Motor neuron (in vitro differentiated cells): ENCODE measurements around the gene CYP11A1. TPM values are rescaled to one million over a fixed set of nuclear protein-coding genes. Genes with fewer than 3 reads are reported as not detected.
"Not testable (repeated sequence)": the region's sequence is repeated elsewhere in the genome, so short reads cannot be mapped to it uniquely, and the experiment has no call there.

Source experiments
- ATAC-seq, 8 experiments: fragments of 200-7000 bp; cut with Tn5 transposase; replicated peaks in 6 of 8; 2 replicates each; pipeline ENCODE4 v1.8.0; 2021; ENCODE audit warnings: mild to moderate bottlenecking in 8 of 8, moderate library complexity in 8 of 8
- H3K27ac ChIP-seq, 2 donors: fragments of 250-450 bp; sonication (Bioruptor Pico); 2 replicates each; pipeline ENCODE4 v1.9.0; 2021; ENCODE audit warnings: antibody characterized with exemption in 2 of 2, mild to moderate bottlenecking in 2 of 2, moderate library complexity in 1 of 2
- H3K4me1 ChIP-seq, 2 donors: fragments of 250-450 bp; sonication (Bioruptor Pico); replicated peaks in 1 of 2; 2 replicates each; pipeline ENCODE4 v1.6.1; 2021; ENCODE audit warnings: antibody characterized with exemption in 2 of 2, mild to moderate bottlenecking in 2 of 2, moderate library complexity in 1 of 2
- H3K4me3 ChIP-seq, 5 donors: fragments of 250-450 bp; sonication (Bioruptor Pico); 2 replicates each; pipeline ENCODE4 v1.9.0; 2021; ENCODE audit warnings: antibody characterized with exemption in 5 of 5, mild to moderate bottlenecking in 5 of 5, moderate library complexity in 4 of 5
- WGBS, 10 experiments: fragments of 450-650 bp; shearing (Covaris generic); methylation state at CpG; one replicate each; pipeline ENCODE4 v1.0.0; 2022; 5-methylcytosine and 5-hydroxymethylcytosine counted together
- in situ Hi-C, 9 experiments: fragments of 400-800 bp; cut with MboI; loops; one replicate each; pipeline ENCODE4 v1.15.0; 2021; ENCODE audit warnings: low sequenced_read_pairs in 9 of 9, low pct_unique_long_range_greater_than_20kb in 2 of 9; ENCODE audit not compliant: unreplicated experiment in 9 of 9
- total RNA-seq, 8 experiments: library from RNA; unstranded; fragments of 300-600 nt; gene quantifications; 2 replicates each; pipeline versions ENCODE4 v1.2.3 to v1.2.4, GENCODE V29; 2022

The CYP11A1 gene
- total RNA-seq, 8 experiments from 2014 or later, result 0.46 to 3.1 (median 2.3) TPM; not detected in 3

GRCh38 chr15:74390647-74391288, 23.3 kb upstream of the CYP11A1 start:
- no peak for ATAC-seq
- in situ Hi-C loops, result loop anchor here in 4 of 9 experiments (25.0 kb wide), 2 partner anchors 372 to 547 kb away; partner anchors contain the start of gene COX5A (in 1 of the 4)
- Histone ChIP-seq H3K27ac (peak overlapping the region in 1 of 2 donors; percentile 26), H3K4me3 (no peak overlapping the region), H3K4me1 (peaks cover 26 to 28% of the 10 kb centered on the region in 2 donors)
- 57 to 100% (median 88%) methylated on average over 1 to 7 of the region's 12 CpGs; no CpG with 5 or more reads in 1 of the 10 experiments for WGBS, 10 experiments

GRCh38 chr15:74390049-74390646, 22.7 kb upstream of the CYP11A1 start:
- H3K4me1 ChIP-seq, result peaks cover 30 to 34% of the 10 kb centered on the region in 2 donors
- in situ Hi-C loops, result loop anchor here in 4 of 9 experiments (25.0 kb wide), 2 partner anchors 372 to 547 kb away; partner anchors contain the start of gene COX5A (in 1 of the 4)
- not testable (repeated sequence) for H3K4me3 ChIP-seq, ATAC-seq, H3K27ac ChIP-seq
- 74 to 100% (median 97%) methylated on average over 1 to 5 of the region's 11 CpGs; no CpG with 5 or more reads in 4 of the 10 experiments for WGBS, 10 experiments

DNA sequence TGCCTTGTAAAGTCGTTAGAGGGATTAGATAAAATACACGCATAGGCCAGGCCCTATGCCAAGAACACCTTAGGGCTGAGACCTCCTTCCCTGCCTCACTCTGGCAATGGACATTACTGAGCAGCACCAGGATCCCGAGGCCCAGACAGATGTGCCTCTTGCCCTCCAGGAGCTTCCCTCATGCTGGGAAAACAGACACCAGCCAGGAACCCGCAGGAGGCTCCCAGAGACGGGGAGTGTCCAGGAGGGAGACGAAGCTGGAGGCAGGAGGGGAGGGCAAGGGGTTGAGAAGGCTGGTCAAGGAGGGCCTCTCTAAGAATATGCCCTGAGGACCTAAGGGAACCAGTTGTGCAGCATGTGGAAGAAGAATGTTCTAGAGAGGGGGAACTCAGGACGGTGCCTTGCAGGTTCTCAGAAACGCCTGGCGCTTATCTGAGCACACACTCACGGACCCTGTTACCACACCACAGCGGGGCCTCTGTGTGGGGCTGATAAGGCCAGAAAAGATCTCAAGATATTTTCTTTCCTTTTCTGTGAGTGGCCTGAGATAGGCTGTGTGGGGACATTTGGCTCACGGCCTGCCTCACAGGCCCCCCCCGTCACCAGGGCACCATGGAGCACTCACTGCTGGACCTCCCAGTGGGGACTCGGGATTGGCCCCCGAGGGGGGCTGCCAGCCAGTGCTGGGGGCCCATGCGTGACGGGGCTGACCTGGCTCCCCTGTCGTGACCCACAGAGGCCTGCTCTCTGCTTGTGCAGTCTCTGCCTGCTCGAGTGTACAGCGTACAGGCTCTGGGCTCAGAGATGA, 22.0 kb upstream of the CYP11A1 start:
- no peak overlapping the region for H3K27ac ChIP-seq
- no peak overlapping the region for H3K4me3 ChIP-seq
- ATAC-seq, result peak in 1 of 8 experiments; percentile 28
- 17 to 100% (median 75%) methylated on average over 1 to 10 of the region's 20 CpGs; no CpG with 5 or more reads in 2 of the 10 experiments for WGBS, 10 experiments
- in situ Hi-C loops, result loop anchor here in 6 of 9 experiments (10.0 to 25.0 kb wide), 3 partner anchors 45 to 548 kb away; partner anchors contain the start of genes SEMA7A (in 2 of the 6) and COX5A (in 1 of the 6)
- peaks cover 30 to 34% of the 10 kb centered on the region in 2 donors for H3K4me1 ChIP-seq

GRCh38 chr15:74388363-74388951, 21.0 kb upstream of the CYP11A1 start:
- H3K27ac ChIP-seq, result no peak overlapping the region
- H3K4me3 ChIP-seq, result no peak overlapping the region
- H3K4me1 ChIP-seq, result peaks cover 30 to 34% of the 10 kb centered on the region in 2 donors
- in situ Hi-C loops, result loop anchor here in 6 of 9 experiments (10.0 to 25.0 kb wide), 3 partner anchors 46 to 549 kb away; partner anchors contain the start of genes SEMA7A (in 2 of the 6) and COX5A (in 1 of the 6)
- no peak for ATAC-seq
- 73 to 100% (median 89%) methylated on average over 1 to 4 of the region's 10 CpGs; no CpG with 5 or more reads in 7 of the 10 experiments for WGBS, 10 experiments

DNA sequence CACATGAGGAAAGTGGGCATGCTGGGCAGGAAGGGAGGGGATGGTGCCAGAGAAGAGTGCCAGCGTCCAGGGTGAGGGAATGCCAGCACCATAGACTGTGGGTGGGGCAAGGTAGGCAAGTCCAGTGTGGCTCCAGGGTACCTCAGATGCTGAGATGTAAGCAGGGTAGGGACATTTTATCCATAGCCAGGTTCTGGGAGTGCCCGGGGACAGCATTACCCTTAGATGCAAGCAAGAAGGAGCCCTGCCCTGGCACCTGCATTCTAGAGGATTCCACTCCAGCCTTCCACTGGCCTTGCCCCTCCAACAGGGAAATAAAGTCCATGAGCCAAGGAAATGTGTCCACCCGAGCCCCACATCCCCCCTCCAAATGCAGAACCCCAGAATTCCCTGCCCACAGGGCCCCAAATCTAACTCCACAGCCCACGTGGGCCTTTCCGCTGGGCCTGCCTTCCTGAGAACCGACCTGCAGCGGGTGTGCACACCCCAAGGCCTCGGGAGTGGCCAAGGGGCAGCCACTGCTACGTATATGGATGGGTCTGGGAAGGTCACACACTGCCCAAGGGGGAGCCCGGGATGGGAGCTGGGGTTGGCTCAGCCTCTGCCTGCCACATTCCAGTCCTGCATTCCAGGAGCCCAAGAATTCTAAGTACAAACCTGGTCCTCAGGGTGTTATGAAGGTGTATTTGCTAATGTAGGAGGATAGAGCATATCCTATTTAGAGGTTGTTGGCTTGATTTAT, 20.3 kb upstream of the CYP11A1 start:
- ATAC-seq, result no peak
- WGBS, 10 experiments, result 0 to 83% (median 76%) methylated on average over 1 to 5 of the region's 10 CpGs; no CpG with 5 or more reads in 6 of the 10 experiments
- Histone ChIP-seq H3K4me1 (peaks cover 27 to 30% of the 10 kb centered on the region in 2 donors), H3K27ac (no peak overlapping the region), H3K4me3 (no peak overlapping the region)
- in situ Hi-C loops, result loop anchor here in 6 of 9 experiments (10.0 to 25.0 kb wide), 3 partner anchors 47 to 550 kb away; partner anchors contain the start of genes SEMA7A (in 2 of the 6) and COX5A (in 1 of the 6)

DNA sequence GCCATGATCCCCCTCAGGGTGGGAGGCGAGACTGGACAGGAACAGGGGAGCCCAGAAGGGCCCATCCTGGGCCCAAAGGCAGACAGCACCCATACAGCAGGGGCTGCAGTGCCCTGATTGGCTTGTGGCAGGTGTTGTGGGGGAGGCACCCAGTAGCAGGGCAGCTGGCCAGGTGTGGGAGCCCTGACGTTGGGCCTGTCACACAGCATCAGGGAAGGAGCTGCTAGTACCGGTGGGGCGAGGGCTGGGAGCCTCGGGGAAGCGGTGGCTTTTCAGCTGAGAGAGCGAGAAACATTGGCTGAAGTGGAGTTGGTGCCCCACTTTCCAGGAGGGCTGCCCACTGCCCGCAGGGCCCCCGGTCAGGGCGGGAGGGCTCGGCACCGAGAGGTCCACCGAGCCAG, 19.7 kb upstream of the CYP11A1 start:
- in situ Hi-C loops, result loop anchor here in 6 of 9 experiments (10.0 to 25.0 kb wide), 3 partner anchors 48 to 550 kb away; partner anchors contain the start of genes SEMA7A (in 2 of the 6) and COX5A (in 1 of the 6)
- WGBS, 10 experiments, result 80 to 95% methylated on average over 1 to 4 of the region's 13 CpGs; no CpG with 5 or more reads in 8 of the 10 experiments
- Histone ChIP-seq H3K4me1 (peaks cover 20 to 24% of the 10 kb centered on the region in 2 donors), H3K4me3 (no peak overlapping the region), H3K27ac (no peak overlapping the region)
- no peak for ATAC-seq

DNA sequence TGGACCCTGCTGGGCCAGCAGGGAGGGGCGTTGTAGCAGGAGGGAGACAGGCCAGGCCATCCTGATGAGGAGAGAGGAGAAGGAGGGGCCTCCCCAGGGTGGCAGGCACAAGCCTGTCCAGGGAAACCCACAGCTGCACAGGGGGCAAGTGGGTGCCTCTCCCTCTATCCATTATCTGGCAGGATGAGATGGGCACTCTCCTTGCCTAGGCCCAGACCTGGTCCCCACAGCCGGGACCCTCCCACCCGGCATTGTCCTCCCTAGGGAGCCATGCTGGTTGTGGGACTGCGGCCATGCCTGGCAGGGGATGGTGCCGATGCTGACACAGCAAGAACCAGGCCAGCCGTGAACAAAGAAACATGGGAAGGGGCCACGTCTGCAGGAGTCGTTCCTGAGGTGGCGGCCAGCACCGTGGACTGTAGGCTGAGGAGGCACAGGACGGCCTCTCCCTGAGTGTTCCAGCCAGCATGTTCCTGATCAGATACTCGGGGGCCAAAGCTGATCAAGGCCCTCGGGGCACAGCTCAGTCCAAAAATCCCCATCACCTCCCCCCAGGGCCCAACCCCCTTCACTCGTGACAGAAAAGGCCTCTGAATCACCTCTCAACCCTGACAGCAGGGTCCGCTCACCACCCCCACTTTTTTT, 19.2 kb upstream of the CYP11A1 start:
- no peak overlapping the region for H3K4me3 ChIP-seq
- peak in 5 of 8 experiments; percentile 18 to 48 (median 45) for ATAC-seq
- in situ Hi-C loops, result loop anchor here in 6 of 9 experiments (10.0 to 25.0 kb wide), 3 partner anchors 48 to 551 kb away; partner anchors contain the start of genes SEMA7A (in 2 of the 6) and COX5A (in 1 of the 6)
- no peak overlapping the region for H3K27ac ChIP-seq
- H3K4me1 ChIP-seq, result peaks cover 17 to 18% of the 10 kb centered on the region in 2 donors
- WGBS, 10 experiments, result 44 to 90% (median 80%) methylated on average over 1 to 3 of the region's 15 CpGs; no CpG with 5 or more reads in 7 of the 10 experiments

DNA sequence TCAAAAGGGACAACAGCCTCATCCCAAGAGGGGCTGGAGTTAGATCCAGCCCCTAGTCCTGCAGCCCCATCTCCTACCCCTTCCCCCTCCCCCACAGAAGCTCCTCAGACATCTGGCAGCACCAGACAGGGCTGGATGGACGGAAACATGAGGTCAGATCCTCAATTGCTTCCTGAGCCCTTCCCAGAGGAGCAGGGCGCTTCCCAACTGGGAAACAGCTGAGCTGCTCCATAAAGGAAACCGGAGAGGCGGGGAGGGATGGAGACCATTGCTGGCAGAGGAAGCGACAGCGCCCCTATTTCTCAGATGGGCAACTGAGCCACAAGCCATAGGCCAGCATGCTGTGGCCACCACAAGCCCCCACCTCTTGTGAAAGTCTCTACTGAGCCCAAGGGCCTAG, 18.3 kb upstream of the CYP11A1 start:
- 49 to 100% (median 83%) methylated on average over 2 to 4 of the region's 6 CpGs; no CpG with 5 or more reads in 5 of the 10 experiments for WGBS, 10 experiments
- peaks cover 15 to 17% of the 10 kb centered on the region in 2 donors for H3K4me1 ChIP-seq
- peak in 2 of 8 experiments; percentile 2 to 6 for ATAC-seq

DNA sequence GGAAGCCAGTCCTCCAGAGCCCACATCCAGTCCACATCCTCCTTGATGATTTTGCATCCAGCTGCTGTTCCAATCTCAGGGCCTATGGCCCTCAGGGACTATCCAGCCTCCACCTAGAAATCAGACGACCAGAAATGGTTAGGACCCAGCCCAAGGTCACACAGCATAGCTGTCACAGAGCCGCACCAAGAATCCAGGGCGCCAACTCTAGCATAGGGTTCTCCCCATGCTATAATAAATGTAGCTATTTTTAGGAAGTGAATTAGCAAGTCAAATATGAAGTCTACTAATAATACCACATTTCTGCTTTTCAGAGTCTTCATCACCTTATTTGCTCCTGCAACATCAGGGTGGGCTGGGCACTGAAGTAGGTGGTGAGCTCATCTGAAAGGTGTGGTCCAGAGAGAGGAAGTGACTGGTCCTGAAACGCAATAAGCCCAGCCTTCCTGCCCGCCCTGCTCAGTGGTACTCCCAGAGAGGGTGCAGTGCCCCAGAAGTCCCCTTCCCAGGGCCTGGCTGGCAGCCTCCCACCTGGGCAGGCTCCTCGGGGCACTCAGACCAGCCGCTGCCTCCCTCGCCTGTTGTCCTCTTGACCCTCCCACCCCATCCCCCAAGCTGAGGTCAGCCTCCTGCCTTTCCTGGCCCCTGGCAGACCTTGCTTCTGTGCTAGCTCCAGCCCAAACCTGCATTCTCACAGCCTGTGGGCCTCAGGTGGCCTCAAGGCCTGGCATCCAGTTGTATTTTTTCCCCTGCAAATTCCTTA, 17.6 kb upstream of the CYP11A1 start:
- no peak overlapping the region for H3K27ac ChIP-seq
- in situ Hi-C loops, result loop anchor here in 7 of 9 experiments (5.0 to 25.0 kb wide), 5 partner anchors 47 to 552 kb away; partner anchors contain the start of genes SEMA7A (in 3 of the 7) and COX5A (in 1 of the 7)
- peak in 3 of 8 experiments; percentile 71 to 78 (median 77) for ATAC-seq
- H3K4me1 ChIP-seq, result peaks cover 15 to 17% of the 10 kb centered on the region in 2 donors
- H3K4me3 ChIP-seq, result no peak overlapping the region
- WGBS, 10 experiments, result 0 to 80% (median 70%) methylated on average over 1 to 5 of the region's 8 CpGs; no CpG with 5 or more reads in 5 of the 10 experiments

More for the DNA sequence above, 18.3 kb upstream of the CYP11A1 start:
- Histone ChIP-seq H3K4me3 (no peak overlapping the region), H3K27ac (no peak overlapping the region)
- in situ Hi-C loops, result loop anchor here in 6 of 9 experiments (10.0 to 25.0 kb wide), 3 partner anchors 49 to 552 kb away; partner anchors contain the start of genes SEMA7A (in 2 of the 6) and COX5A (in 1 of the 6)

DNA sequence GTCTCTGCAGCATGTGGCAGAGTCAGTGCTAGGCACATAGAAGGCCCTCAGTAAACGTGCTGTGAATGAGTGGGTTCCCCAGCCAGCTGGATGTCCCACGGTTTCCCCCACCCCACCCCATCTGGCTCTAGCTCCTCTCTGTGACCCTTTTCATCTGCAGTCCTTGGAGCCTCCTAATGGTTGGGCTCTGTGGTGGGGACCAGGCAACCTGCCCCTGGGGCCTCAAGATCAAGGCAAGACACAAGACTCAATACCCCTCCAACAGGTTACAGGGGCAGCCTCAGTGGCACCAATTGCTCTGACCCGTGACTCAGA, 17.1 kb upstream of the CYP11A1 start:
- Histone ChIP-seq H3K4me1 (peaks cover 15 to 17% of the 10 kb centered on the region in 2 donors), H3K27ac (no peak overlapping the region), H3K4me3 (no peak overlapping the region)
- in situ Hi-C loops, result loop anchor here in 7 of 9 experiments (5.0 to 25.0 kb wide), 5 partner anchors 48 to 553 kb away; partner anchors contain the start of genes SEMA7A (in 3 of the 7) and COX5A (in 1 of the 7)
- no peak for ATAC-seq
- WGBS, 10 experiments, result no CpG with 5 or more reads among the region's 3 CpGs
